ENCODE results near the gene KLHL12.
A peak's percentile ranks its signal among the peaks of the same experiment; 100 is the strongest.

GRCh38 chr1:202858331-202858730 is 68.7 kb downstream of the KLHL12 start:
- peak in 1 of 3 donors; percentile 15 for TF ChIP-seq POLR2AphosphoS5 (IDR thresholded peaks at IDR 0.05)
- TF ChIP-seq CTCF (IDR thresholded peaks at IDR 0.05), result no peak

Data from stomach (tissue), 4 donors.